ENCODE results near the gene FAS.
"Not testable (repeated sequence)": the region's sequence is repeated elsewhere in the genome, so short reads cannot be mapped to it uniquely, and the experiment has no call there.

The FAS gene

DNA sequence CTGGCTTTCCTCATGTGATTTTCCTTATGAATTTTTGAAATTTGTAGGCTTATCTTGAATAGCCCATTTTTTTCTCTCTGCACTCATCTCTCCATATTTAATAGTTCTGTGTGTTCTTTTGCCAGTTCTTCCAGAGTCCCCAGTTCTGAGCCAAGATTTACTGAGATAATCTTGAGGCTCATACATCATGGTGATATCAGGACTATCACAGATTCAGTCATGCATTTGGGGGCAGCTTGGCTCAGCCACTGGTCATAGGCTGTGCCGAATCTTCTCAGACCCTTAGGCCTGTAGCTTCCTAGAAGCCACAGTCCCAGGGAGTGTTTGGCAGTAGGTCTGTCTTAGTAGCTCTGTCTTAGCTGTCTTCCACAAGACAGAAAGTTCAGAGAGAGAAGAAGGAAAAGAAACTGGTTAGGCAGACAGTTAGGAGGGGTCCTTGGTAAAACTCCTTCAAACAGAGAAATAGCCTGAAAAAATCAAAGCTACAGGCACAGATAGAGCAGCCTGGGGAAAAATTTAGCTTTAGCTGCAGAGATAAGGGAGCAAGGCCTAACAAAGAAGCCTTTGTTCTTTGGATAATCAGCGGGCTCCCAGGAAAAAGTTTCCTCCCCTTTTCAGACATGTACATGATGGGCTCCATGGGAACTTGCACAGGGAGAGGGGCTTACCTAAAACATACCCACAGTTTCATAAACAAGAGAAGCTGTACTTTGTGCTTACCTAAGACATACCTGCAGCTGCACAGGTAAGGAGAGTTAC, 29.1 kb downstream of the FAS start:
- no peak overlapping the region for H3K4me3 Mint-ChIP-seq
- no peak overlapping the region for H3K27ac Mint-ChIP-seq
- H3K4me1 Mint-ChIP-seq: no peaks in the 10 kb centered on the region

DNA sequence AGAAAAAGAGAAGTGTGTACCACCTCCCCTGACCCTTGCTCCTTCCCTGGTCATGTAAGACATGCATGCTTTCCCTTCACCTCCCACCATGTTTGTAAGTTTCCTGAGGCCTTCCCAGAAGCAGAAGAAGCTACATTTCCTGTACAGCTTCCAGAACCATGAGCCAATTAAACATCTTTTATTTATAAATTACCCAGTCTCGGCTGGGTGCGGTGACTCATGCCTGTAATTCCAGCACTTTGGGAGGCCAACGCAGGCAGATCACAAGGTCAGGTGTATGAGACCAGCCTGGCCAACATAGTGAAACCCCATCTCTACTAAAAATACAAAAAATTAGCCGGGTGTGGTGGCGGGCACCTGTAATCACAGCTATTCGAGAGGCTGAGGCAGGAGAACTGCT, 30.9 kb downstream of the FAS start:
- H3K36me3 Mint-ChIP-seq: peaks cover 63% of the 10 kb centered on the region
- not testable (repeated sequence) for H3K9me3 Mint-ChIP-seq, H3K27ac Mint-ChIP-seq, DNase-seq, H3K4me1 Mint-ChIP-seq, H3K27me3 Mint-ChIP-seq, H3K4me3 Mint-ChIP-seq
- CTCF ChIA-PET: interaction anchor here (0.7 to 2.1 kb wide), 3 partner anchors 87 to 197 kb away, joined by 3 to 5 read pairs (median 4); no protein-coding TSS in a partner anchor

More for the DNA sequence above, 29.1 kb downstream of the FAS start:
- Mint-ChIP-seq H3K36me3 (peaks cover 73% of the 10 kb centered on the region), H3K27me3 (no peaks in the 10 kb centered on the region), H3K9me3 (peaks cover 9% of the 10 kb centered on the region)
- DNase-seq: no peak
- CTCF ChIA-PET: interaction anchor here (1.0 to 2.1 kb wide), 3 partner anchors 10 to 198 kb away, joined by 3 to 6 read pairs (median 5); no protein-coding TSS in a partner anchor

DNA sequence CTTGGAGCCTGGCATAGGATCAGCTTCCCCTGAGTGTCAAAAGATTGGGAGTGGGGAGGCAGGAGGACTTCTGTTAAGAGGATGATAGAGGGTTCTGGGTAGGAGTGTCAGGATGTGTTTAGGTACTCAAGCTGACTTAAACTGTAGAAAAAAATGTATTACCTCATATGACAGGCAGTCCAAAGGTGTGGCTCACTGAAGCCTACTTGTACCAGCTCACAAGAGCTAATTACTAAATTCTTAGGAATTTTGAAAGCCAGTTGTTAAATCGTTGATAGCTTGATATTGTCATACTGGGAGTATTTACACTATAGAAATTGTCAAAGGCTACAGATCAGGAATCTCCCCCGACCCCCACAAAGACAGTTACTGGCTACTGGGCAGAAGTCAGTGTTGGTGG, 32.1 kb downstream of the FAS start:
- no peaks in the 10 kb centered on the region for H3K4me1 Mint-ChIP-seq
- H3K27ac Mint-ChIP-seq: no peak overlapping the region
- H3K36me3 Mint-ChIP-seq: peaks cover 59% of the 10 kb centered on the region
- no peak for DNase-seq
- H3K27me3 Mint-ChIP-seq: no peaks in the 10 kb centered on the region
- H3K4me3 Mint-ChIP-seq: no peak overlapping the region
- CTCF ChIA-PET: interaction anchor here (0.7 to 2.1 kb wide), 3 partner anchors 35 to 195 kb away, joined by 3 to 5 read pairs (median 4); no protein-coding TSS in a partner anchor
- H3K9me3 Mint-ChIP-seq: peaks cover 9% of the 10 kb centered on the region

DNA sequence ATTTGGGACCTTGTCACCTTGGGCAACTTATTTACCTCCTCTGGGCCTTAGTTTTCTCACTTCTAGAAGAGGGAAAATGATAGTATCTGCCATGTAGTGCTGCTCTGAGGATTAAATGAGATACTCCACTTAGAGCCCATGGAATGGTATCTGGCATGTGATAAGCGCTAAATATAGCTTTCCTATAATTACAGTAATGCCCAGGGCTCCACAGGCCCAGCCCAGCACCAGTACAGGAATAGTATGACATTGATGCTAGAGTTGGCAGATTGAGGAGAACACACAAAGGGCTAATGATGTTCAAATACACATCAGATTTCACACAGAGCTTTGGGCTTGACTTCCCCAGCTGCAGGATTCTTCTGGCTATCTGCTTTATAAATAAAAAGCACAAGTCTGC, 34.9 kb downstream of the FAS start:
- Mint-ChIP-seq H3K27ac (no peak overlapping the region), H3K4me1 (peaks cover 3% of the 10 kb centered on the region), H3K9me3 (peaks cover 2% of the 10 kb centered on the region), H3K36me3 (peaks cover 35% of the 10 kb centered on the region), H3K4me3 (no peak overlapping the region), H3K27me3 (no peaks in the 10 kb centered on the region)
- DNase-seq: no peak
- CTCF ChIA-PET: interaction anchor here (0.9 to 1.1 kb wide), 4 partner anchors 93 to 307 kb away, joined by 3 to 4 read pairs (median 4); no protein-coding TSS in a partner anchor

DNA sequence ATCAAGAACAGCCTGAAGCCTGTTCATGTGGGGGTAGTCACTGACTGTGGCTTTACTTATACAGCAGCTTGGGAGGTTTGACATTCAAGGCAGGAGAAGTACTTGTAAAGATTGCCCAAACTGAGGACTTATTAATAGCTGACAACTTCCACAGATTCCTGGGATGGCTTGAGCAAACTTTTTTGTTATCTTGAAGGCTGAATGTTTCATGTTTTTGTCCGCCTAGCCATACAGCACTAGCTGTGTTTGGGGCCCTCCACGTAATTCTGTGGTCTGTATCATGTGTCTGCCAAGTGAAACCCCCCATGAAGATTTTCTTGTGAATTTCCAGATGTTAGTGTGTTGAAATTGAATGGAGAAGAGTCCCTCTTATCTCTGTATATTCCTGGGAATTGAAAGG, 38.6 kb downstream of the FAS start:
- DNase-seq: no peak
- CTCF ChIA-PET: interaction anchor here (0.6 to 4.7 kb wide), 27 partner anchors 9 to 395 kb away, joined by 3 to 63 read pairs (median 4); partner anchors contain the start of gene CH25H
- Mint-ChIP-seq H3K27ac (no peak overlapping the region), H3K27me3 (no peaks in the 10 kb centered on the region), H3K9me3 (no peaks in the 10 kb centered on the region), H3K36me3 (peaks cover 10% of the 10 kb centered on the region), H3K4me1 (peaks cover 11% of the 10 kb centered on the region), H3K4me3 (no peak overlapping the region)

DNA sequence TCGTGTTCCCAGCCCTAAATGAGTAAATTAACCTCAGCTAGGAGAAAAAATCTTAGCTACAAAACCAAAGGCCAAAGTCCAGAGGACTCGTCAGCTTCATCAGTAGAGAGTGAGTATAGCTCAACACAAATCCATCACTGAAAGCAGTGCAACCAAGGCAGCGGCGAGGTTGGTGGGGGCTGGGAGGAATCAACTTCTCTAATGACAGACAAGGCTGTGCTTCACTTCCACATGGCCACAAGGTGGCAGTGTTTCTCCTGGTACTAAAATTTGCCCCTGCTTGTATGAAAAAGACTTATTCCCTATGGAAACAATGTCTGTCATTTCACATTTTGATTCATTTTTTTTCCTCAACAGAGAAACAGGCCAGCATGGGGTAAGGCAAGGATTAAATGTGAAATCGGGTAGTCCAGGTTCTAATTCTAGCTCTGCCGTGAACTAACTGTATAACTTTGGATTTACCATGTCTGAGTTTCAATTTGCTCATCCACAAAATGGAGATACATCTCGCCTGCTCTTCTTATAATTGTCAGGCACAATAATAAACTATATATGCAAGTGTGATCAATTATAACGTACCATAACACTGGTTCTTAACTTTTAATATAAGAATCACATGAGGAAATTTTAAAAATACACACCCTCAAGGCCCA, 39.3 kb downstream of the FAS start:
- Mint-ChIP-seq H3K4me3 (no peak overlapping the region), H3K27me3 (peaks cover 2% of the 10 kb centered on the region), H3K36me3 (peaks cover 5% of the 10 kb centered on the region), H3K27ac (no peak overlapping the region), H3K4me1 (peaks cover 11% of the 10 kb centered on the region), H3K9me3 (no peaks in the 10 kb centered on the region)
- CTCF ChIA-PET: interaction anchor here (0.6 to 4.7 kb wide), 34 partner anchors 10 to 396 kb away, joined by 3 to 63 read pairs (median 4); partner anchors contain the start of gene CH25H
- DNase-seq: peak; percentile 81

DNA sequence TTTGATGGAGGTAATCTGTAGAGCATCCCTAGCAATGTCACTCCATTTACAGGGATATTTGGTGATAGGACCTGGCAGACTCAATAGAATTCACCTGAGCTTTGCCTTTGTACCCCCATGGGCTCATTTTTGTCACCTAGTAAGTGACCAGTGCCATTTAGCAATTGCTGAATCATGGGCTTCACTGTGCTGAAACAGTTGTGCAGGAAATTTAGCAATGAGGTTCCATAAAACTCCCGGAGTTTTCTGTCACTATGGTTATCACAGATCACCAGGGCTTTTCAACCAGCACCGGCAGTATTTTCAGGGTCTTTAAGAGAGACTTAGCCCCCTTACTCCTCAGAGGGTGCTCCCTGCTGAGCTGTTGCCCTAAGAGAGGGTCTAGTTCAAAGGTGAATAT, 40.2 kb downstream of the FAS start:
- Mint-ChIP-seq H3K27ac (no peak overlapping the region), H3K27me3 (peaks cover 3% of the 10 kb centered on the region), H3K4me1 (peaks cover 11% of the 10 kb centered on the region), H3K9me3 (no peaks in the 10 kb centered on the region), H3K36me3 (peaks cover 3% of the 10 kb centered on the region), H3K4me3 (no peak overlapping the region)
- no peak for DNase-seq
- CTCF ChIA-PET: interaction anchor here (0.9 to 4.7 kb wide), 12 partner anchors 12 to 193 kb away, joined by 3 to 63 read pairs (median 6); partner anchors contain the start of gene CH25H

GRCh38 chr10:89032141-89032891, 41.7 kb downstream of the FAS start:
- Mint-ChIP-seq H3K27me3 (peaks cover 3% of the 10 kb centered on the region), H3K4me3 (no peak overlapping the region), H3K27ac (no peak overlapping the region), H3K9me3 (no peaks in the 10 kb centered on the region), H3K4me1 (peaks cover 11% of the 10 kb centered on the region), H3K36me3 (peaks cover 3% of the 10 kb centered on the region)
- CTCF ChIA-PET: interaction anchor here (1.2 to 4.7 kb wide), 6 partner anchors 95 to 186 kb away, joined by 3 to 63 read pairs (median 25); partner anchors contain the start of gene CH25H
- DNase-seq: no peak

DNA sequence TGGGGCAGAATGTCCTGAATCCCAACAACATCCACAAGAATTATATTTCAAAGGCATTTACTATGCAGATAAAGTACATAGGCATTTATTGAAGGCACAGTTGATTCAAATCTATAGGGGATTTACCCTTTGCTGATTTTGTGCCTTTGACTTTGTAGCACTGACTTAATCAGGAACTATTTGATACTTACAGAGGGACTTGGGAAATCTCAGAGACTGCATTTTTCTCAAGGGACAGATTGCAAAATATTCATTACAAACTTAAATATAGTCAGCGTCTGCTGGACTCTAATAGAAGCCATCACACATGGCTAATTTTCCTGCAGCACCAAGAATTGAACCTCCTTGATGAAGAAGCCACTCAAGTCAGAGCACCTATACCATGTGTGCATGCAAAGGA, 44.9 kb downstream of the FAS start:
- Mint-ChIP-seq H3K27me3 (peaks cover 3% of the 10 kb centered on the region), H3K4me3 (no peak overlapping the region), H3K36me3 (no peaks in the 10 kb centered on the region), H3K27ac (no peak overlapping the region), H3K9me3 (no peaks in the 10 kb centered on the region), H3K4me1 (peaks cover 8% of the 10 kb centered on the region)
- no peak for DNase-seq
- CTCF ChIA-PET: no interaction called here

GRCh38 chr10:89037096-89037495, 46.5 kb downstream of the FAS start:
- DNase-seq: no peak

DNA sequence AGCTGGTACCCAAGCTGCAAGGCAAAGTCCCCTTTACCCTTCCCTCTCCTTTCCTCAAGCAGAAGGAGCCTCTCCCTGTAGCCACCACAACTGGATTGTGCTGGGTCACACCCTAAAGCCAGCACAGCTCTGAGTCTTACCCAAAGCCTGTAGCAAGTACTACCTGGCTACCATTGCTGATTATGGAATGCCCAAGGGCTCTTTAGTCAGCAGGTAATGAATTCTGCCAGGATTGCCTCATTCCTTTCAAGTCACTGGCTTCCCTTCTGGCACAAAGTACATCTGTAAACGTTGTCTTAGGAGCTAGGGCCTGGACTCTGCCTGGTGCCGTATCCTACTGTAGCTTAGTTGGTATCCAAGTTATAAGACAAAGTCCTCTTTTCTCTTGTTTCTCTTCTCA, 52.0 kb downstream of the FAS start:
- DNase-seq: no peak
- CTCF ChIA-PET: interaction anchor here (1.6 kb wide), 1 partner anchor 13 kb away, joined by 6 read pairs; no protein-coding TSS in a partner anchor
- peaks cover 5% of the 10 kb centered on the region for H3K27me3 Mint-ChIP-seq
- no peak overlapping the region for H3K27ac Mint-ChIP-seq
- H3K4me1 Mint-ChIP-seq: no peaks in the 10 kb centered on the region
- no peak overlapping the region for H3K4me3 Mint-ChIP-seq
- no peaks in the 10 kb centered on the region for H3K9me3 Mint-ChIP-seq
- peaks cover 1% of the 10 kb centered on the region for H3K36me3 Mint-ChIP-seq

More at GRCh38 chr10:89037096-89037495, 46.5 kb downstream of the FAS start:
- Mint-ChIP-seq H3K4me3 (no peak overlapping the region), H3K27ac (no peak overlapping the region), H3K27me3 (peaks cover 6% of the 10 kb centered on the region), H3K36me3 (peaks cover 1% of the 10 kb centered on the region), H3K9me3 (no peaks in the 10 kb centered on the region), H3K4me1 (peaks cover 2% of the 10 kb centered on the region)
- CTCF ChIA-PET: interaction anchor here (1.1 kb wide), 1 partner anchor 102 kb away, joined by 4 read pairs; no protein-coding TSS in a partner anchor

GRCh38 chr10:89043052-89043451, 52.5 kb downstream of the FAS start:
- H3K27ac Mint-ChIP-seq: no peak overlapping the region
- no peaks in the 10 kb centered on the region for H3K9me3 Mint-ChIP-seq
- no peaks in the 10 kb centered on the region for H3K4me1 Mint-ChIP-seq
- CTCF ChIA-PET: interaction anchor here (1.6 kb wide), 1 partner anchor 13 kb away, joined by 6 read pairs; no protein-coding TSS in a partner anchor
- no peak for DNase-seq
- H3K36me3 Mint-ChIP-seq: peaks cover 1% of the 10 kb centered on the region
- peaks cover 5% of the 10 kb centered on the region for H3K27me3 Mint-ChIP-seq
- no peak overlapping the region for H3K4me3 Mint-ChIP-seq

GRCh38 chr10:89047397-89047796, 56.8 kb downstream of the FAS start:
- Mint-ChIP-seq H3K36me3 (no peaks in the 10 kb centered on the region), H3K27me3 (no peaks in the 10 kb centered on the region), H3K9me3 (no peaks in the 10 kb centered on the region), H3K27ac (no peak overlapping the region), H3K4me3 (no peak overlapping the region), H3K4me1 (no peaks in the 10 kb centered on the region)
- DNase-seq: no peak
- CTCF ChIA-PET: no interaction called here

- CTCF ChIA-PET: no interaction called here
- no peak overlapping the region for H3K27ac Mint-ChIP-seq
- no peaks in the 10 kb centered on the region for H3K9me3 Mint-ChIP-seq
- no peak for DNase-seq
- no peaks in the 10 kb centered on the region for H3K36me3 Mint-ChIP-seq
- H3K4me3 Mint-ChIP-seq: no peak overlapping the region
- peaks cover 7% of the 10 kb centered on the region for H3K27me3 Mint-ChIP-seq
- no peaks in the 10 kb centered on the region for H3K4me1 Mint-ChIP-seq
Observed at GRCh38 chr10:89051593-89051992, 61.0 kb downstream of the FAS start.

All from activated naive CD4-positive, alpha-beta T cell treated with anti-CD3 and anti-CD28 coated beads, Interleukin-2, amount 10 ng/mL, durations not matched to agents 7 days and 5 days (primary cell).